ENCODE data around the gene POU3F2. TPM values are rescaled to one million over a fixed set of nuclear protein-coding genes. Genes with fewer than 3 reads are reported as not detected.
A peak's percentile ranks its signal among the peaks of the same experiment; 100 is the strongest.

The POU3F2 gene
- not detected for total RNA-seq

DNA sequence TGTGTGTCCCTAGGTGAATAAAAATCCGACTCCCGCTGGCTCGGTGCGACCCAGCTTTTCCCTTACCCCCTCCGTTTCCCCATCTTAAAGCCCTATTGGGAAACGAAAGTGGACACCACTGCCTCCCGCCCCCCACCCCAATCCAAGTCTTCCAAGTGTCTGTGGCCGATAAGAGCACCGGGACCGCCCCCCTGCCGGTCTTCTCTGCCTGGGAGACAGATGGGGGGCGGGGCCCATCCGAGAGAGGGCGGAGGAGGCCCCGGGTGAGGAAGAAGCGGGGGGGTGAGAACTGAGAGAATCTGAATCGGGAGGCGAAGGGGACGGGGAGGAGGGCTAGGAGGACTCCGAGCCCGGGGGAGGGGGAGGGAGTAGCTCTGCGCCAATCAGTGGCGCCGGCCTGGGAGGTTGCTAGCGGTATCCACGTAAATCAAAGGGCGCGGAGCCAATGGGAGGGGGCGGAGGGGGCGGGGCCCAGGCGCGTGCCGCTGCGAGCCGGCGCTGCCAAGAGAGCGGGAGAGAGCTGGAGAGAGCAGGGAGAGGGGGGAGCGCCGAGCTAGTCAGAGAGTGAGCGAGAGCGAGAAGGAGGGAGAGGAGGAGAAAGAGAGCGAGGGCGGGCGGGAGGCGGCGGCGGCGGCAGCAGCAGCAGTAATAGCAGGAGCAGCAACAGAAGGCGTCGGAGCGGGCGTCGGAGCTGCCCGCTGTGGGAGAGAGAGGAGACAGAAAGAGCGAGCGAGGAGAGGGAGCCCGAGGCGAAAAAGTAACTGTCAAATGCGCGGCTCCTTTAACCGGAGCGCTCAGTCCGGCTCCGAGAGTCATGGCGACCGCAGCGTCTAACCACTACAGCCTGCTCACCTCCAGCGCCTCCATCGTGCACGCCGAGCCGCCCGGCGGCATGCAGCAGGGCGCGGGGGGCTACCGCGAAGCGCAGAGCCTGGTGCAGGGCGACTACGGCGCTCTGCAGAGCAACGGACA, at the start of gene POU3F2:
Gene POU3F2 (plus strand): TSS at position 515 of the 972 bp plus-strand sequence. CDS start 300 bp downstream, at position 815.
- intact Hi-C loops (cut with DNase I) = no loop called here
- DNase-seq = peak; percentile 68
- Histone ChIP-seq H3K4me1 (peaks cover 12% of the 10 kb centered on the region), H3K36me3 (no peaks in the 10 kb centered on the region), H3K27ac (no peak within 1 kb of the TSS), H3K9me3 (no peaks in the 10 kb centered on the region), H3K27me3 (peaks cover 96% of the 10 kb centered on the region), H3K9ac (ENCODE audit: low read depth in 2 of 2, low read length in 2 of 2) (no peak within 1 kb of the TSS), H3K4me3 (peak within 1 kb of the TSS; percentile 39)
- no peak for TF ChIP-seq CTCF (IDR thresholded peaks at IDR 0.05)

GRCh38 chr6:98787435-98787834, 46.9 kb upstream of the POU3F2 start:
- Histone ChIP-seq H3K27me3 (no peaks in the 10 kb centered on the region), H3K9me3 (no peaks in the 10 kb centered on the region)
- no peak for TF ChIP-seq CTCF (IDR thresholded peaks at IDR 0.05)

DNA sequence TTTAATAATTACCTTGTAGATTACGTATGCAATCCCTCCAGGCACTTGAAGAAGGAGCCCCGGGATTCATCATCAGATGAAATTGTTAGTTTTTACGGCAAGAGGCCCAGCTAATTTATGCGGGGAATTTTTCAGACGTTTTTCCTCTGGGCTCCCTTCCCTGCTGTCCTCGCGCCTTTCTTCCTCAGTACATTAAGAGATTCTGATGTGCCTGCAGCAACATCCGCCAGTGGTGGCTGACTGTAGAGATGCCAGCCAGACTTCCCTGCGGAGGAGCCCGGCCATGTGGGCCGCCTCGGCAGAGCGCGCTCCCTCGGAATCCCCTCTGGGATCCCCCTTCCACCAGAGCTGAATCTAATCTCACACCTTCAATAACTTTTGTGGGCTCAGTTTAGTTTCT, 46.4 kb upstream of the POU3F2 start:
- intact Hi-C loops (cut with DNase I) = no loop called here
- no peak overlapping the region for H3K9ac ChIP-seq (ENCODE audit: low read depth in 2 of 2, low read length in 2 of 2)
- no peaks in the 10 kb centered on the region for H3K27me3 ChIP-seq
- no peak for TF ChIP-seq CTCF (IDR thresholded peaks at IDR 0.05)
- DNase-seq = no peak
- no peak overlapping the region for H3K27ac ChIP-seq
- no peaks in the 10 kb centered on the region for H3K4me1 ChIP-seq
- H3K4me3 ChIP-seq = no peak overlapping the region
- no peaks in the 10 kb centered on the region for H3K36me3 ChIP-seq
- H3K9me3 ChIP-seq = no peaks in the 10 kb centered on the region

More at GRCh38 chr6:98787435-98787834, 46.9 kb upstream of the POU3F2 start:
- Histone ChIP-seq H3K27ac (no peak overlapping the region), H3K9ac (ENCODE audit: low read depth in 2 of 2, low read length in 2 of 2) (no peak overlapping the region), H3K36me3 (no peaks in the 10 kb centered on the region), H3K4me1 (no peaks in the 10 kb centered on the region), H3K4me3 (no peak overlapping the region)
- intact Hi-C loops (cut with DNase I) = no loop called here
- DNase-seq = no peak

GRCh38 chr6:98794307-98794842, 40.0 kb upstream of the POU3F2 start:
- H3K36me3 ChIP-seq = no peaks in the 10 kb centered on the region
- H3K9me3 ChIP-seq = no peaks in the 10 kb centered on the region
- no peaks in the 10 kb centered on the region for H3K4me1 ChIP-seq
- DNase-seq = no peak
- no peak overlapping the region for H3K4me3 ChIP-seq
- intact Hi-C loops (cut with DNase I) = no loop called here
- no peaks in the 10 kb centered on the region for H3K27me3 ChIP-seq
- no peak for TF ChIP-seq CTCF (IDR thresholded peaks at IDR 0.05)
- no peak overlapping the region for H3K27ac ChIP-seq
- H3K9ac ChIP-seq (ENCODE audit: low read depth in 2 of 2, low read length in 2 of 2) = no peak overlapping the region

GRCh38 chr6:98797217-98797994, 37.0 kb upstream of the POU3F2 start:
- no peak overlapping the region for H3K27ac ChIP-seq
- no peaks in the 10 kb centered on the region for H3K36me3 ChIP-seq
- no peaks in the 10 kb centered on the region for H3K9me3 ChIP-seq
- no peak overlapping the region for H3K4me3 ChIP-seq
- intact Hi-C loops (cut with DNase I) = no loop called here
- no peaks in the 10 kb centered on the region for H3K27me3 ChIP-seq
- no peak for DNase-seq
- H3K4me1 ChIP-seq = no peaks in the 10 kb centered on the region
- TF ChIP-seq CTCF (IDR thresholded peaks at IDR 0.05) = no peak
- no peak overlapping the region for H3K9ac ChIP-seq (ENCODE audit: low read depth in 2 of 2, low read length in 2 of 2)

All from colonic mucosa (tissue), 4 donors.